Stromal cell of bone marrow (primary cell): ENCODE measurements around the gene CCT8.

Experiments used
- DNase-seq: peaks from one replicate; pipeline ENCODE4 v3.0.0-alpha.2; 2012; ENCODE audit warnings: low read depth

CCT8 gene

DNA sequence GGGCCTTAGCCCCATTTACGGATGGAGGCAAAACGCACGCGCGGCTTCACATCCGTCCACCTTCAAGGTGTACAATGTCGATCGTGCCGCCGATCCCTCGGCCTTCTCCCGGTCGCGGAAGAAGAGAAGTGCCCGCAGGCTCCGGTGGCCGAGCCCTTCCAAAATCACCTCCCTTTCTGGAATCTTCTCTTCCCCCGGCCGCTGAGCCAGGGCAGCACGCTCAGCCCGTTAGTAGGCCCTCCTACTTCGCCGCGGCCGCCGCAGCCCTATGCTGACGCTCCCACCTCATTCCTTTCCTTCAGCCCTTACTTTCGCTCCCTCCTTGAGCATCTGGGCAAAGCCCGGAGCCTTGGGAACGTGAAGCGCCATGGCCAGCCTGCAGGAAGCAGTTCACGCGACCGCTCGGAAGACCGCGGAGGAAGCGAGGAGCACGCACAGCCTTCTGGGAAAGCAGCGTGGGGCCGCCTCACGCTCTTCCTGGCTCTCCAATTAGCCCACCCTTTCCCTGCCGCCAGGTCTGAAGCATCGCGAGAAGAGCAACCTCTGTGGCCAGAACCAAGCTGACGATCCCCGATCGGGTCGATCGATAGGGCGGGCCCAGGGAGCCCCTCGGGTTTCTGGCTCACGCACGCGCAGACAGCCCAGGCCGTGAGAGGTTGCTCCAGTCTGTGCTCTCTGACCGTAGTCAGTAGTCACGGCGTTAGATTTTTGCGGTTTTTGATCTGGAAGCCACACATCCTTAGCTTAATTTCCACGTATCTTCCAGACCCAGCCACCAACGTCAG, at the start of gene CCT8:
Gene CCT8, minus strand, starts transcription at position 427 of the 785 bp plus-strand sequence. Its CDS starts 58 bp downstream, at position 369.
- peak; percentile 100 for DNase-seq

DNA sequence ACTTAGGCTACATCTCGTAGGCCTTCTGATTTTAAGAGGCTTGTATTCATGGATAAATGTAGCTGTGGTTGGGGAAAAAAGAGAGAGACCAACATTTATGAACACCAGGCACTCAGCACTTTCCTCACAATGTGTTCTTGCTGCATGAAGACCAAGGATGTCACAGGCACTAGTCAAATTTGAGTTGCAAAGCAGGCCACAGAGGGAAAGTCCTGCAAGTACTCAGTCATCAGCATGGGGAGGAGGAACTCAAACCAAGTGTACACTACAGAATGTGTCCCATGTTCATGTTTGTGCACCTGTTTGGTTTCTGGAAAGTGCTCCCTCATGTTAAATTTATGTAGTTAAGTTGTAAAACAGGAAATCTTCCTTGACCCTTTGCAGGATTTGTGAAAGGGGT, 48.3 kb upstream of the CCT8 start:
- no peak for DNase-seq

DNA sequence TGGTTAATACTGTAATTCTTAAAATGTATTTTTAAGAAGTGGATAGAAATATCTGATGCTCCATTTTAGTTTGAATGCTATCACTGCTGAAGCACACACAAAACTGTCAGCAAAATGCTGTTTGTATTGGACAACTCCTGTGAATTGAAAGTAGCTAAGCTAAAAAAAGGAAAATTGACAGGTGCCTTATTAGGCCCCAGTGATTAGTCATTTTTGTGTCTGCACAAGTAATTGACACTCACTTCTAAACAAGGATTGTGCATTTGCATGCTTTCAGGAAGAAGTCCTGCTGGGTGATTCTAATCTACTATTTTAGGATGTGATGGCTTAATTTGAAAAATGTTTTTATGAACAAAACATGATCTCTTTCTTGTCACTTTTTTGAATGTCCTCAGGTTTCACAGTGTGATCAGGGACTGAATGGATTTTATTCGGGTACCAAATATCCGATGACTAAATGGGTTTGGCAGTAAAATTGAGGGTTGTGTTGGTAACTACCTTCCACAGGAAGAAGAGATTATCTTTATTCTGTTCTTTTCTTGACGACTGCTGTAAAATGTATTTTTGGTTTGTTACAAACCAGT, 44.0 kb upstream of the CCT8 start:
- no peak for DNase-seq

GRCh38 chr21:29115899-29116298, 42.5 kb upstream of the CCT8 start:
- no peak for DNase-seq

GRCh38 chr21:29114765-29115500, 41.5 kb upstream of the CCT8 start:
- no peak for DNase-seq

DNA sequence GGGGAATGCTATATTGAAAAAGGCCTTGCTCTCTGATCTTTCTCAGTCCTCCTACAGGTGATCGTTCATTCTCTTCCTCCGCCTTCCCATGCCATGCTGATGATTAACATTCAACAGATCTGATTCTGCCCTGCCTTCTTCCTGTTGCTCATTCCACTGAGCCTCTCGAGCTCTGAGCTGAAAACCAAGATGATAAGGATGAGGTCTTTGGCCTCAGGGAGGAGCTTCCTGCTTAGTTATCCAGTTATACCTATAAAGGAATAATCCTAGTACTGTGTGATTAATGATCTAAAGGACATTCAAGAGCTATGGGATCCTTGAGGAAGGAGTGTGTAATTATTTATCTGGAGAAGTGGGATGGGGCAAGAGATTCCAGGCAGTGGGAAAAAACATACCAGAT, 31.8 kb upstream of the CCT8 start:
- no peak for DNase-seq

GRCh38 chr21:29104239-29104708, 30.8 kb upstream of the CCT8 start:
- DNase-seq, result no peak

GRCh38 chr21:29102791-29103257, 29.4 kb upstream of the CCT8 start:
- no peak for DNase-seq

DNA sequence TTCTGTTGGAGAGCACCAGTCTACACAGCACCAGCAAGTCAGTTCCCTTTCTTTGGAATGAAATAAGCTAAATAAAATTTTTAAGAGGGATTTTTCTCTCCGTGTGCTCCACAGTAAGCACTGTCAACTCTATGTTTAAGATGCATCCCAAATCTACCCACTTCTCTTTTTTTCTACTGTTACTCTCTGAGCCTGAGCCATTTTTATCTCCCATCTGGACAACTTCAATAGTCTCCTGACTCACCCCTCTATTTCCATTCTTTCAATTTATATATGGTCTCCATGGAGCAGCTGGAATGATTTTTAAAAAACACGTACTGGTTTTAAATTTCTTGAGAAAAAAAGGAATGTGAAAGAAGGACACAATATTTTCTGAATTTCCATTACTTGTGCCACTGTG, 24.7 kb upstream of the CCT8 start:
- no peak for DNase-seq

DNA sequence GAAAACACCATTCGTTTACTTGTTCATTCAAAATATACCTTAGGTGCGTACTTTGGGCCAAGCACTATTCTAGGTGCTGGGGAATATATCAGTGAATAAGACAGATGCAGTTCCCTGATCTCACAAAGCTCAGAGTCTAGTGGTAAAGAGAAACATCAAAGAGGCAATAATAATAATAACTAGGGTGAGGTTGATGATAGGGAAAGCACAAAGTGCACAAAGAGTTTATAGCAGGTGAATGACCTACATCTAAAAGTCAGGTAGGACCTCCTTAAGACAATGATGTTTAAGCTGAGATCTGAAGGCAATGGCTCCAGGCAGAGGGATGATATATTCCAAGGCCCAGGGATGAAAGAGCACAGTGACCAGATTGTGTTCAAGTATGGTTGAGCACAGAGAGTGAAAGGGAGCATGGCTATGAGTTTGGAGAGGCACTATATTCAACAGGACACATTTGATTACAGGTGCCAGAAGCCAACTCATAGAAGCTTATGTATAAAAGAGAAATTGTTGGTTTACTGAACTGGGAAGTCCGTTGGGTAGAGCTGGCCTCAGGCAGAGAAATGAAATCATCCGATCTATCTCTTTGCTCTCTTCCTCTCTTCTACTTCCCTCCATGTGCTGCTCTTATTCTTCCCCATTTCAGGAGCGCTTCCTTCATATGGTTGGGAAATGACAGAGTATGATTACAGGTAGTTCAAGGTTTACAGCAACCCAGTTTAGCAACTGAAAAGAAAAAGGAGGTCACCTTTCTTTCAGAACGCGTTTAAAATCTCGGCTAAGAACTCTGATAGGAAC, 23.0 kb upstream of the CCT8 start:
- DNase-seq, result no peak

DNA sequence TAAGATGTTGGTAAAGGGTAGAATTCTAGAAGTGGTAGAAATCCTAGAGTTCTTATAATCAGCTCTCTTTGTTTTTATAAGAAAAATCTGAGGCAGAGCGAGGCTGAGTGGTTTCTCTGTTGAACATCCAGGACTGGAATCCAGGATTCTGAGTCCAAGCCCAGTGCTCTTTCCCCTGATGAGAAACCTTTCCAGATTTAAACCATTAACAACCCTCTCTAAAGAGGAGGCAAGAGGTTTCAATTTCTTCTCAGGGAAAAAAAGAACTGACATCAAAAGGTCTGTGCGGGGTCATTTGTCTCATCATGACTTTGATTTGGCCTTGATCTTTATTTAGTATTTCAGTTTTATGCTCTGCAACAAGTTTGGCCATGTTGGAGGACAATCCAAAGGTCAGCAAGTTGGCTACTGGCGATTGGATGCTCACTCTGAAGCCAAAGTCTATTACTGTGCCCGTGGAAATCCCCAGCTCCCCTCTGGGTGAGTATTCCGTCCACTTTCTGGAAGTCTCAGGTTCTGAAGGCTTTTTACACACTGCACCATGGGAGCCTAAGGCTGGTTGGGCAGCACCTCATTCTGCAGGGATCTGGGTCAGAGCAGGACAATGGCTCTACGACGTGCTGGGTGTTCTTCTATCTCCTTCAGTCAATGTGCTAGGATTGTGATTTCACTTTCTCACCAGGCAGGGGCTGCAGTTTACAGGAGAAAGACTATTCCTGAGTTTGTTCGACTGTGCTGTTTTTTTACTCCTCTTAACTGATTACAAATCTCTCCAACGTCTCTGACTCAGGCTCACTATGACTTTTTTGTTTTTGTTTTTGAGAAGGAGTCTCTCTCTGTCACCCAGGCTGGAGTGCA, 18.9 kb upstream of the CCT8 start:
- no peak for DNase-seq

GRCh38 chr21:29091033-29091432, 17.6 kb upstream of the CCT8 start:
- peak; percentile 44 for DNase-seq

DNA sequence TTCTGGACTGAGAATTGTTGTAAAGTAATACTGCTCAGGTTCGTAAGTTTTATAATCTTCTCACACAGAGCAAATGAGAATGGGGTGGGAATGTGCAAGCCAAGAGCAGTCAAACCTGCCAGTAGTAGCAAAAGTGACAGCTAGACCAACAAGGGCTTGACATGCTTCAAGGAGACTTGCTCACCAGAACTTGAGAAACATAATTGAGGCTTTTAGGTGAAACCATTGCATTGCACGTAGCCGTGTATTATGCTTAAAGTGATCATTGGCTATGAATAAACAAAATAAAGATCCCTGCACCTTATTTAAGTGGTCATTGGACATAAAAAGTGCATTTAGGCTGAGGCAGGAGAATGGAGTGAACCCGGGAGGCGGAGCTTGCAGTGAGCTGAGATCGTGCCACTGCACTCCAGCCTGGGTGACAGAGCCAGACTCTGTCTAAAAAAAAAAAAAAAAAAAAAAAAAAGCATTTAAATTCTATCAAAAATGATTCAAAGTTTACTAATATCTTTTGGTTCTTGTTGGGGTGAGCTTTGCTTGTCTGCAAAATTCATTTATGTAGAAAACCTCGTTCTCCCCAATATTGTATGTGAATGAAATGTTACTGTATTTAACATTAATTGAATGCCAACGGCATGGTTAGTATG, 11.8 kb upstream of the CCT8 start:
- DNase-seq, result no peak

- no peak for DNase-seq
Observed at GRCh38 chr21:29084372-29084771, 10.9 kb upstream of the CCT8 start.

DNA sequence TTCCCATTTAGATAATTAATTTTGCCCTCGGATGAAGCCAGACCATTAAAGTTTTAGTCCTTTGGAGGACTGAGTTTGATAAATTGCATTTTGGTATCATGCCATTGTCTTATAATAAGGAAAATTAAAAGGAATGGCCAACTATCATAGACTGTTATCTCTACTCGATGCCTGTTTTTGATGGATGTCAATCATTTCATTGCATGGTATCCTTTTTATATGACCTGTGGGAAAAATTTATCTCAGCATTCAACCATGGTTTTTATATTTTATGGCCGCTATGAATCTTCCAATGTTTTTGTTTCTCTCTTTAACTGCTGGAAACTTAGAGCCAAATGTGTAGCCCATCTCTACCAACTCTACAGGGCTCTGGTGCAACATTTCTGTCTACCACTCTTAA, 9.9 kb upstream of the CCT8 start:
- no peak for DNase-seq

DNA sequence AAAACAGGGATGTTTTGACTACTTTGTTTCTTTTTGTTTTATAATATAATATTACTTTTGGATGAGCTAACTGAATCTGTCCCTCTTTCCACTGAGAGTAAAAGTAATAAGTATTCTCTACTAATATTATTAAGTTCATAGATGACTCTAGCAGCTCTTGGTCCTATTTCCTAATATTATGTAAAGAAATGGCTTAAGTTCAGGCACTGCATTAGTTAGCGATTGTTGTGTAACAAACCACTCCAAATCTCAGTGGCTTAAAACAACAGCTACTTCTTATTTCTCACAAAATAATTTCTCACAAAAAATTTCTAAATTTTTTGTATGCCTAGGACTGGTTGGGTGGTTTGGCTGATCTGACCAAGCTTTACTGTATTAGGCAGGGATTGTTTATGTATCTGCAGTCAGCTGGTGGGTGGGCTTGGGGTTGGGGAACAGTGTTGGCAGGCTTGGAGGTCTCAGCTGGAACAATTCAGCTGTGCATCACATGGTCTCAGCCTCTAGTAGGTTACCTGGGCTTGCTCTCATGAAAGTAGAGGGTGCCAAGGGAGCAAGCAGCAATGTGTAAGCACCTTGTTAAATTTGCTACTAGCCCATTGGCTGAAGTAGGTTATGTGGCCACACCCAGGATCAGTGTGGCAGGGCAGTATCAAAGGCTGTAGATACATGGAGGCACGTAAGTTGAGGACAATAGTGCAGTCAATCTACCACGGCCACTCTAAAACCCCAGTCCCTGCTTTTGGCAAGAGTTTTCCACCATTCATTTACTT, 8.8 kb upstream of the CCT8 start:
- DNase-seq, result no peak

- DNase-seq, result no peak
Observed at GRCh38 chr21:29080454-29080941, 7.0 kb upstream of the CCT8 start.

DNA sequence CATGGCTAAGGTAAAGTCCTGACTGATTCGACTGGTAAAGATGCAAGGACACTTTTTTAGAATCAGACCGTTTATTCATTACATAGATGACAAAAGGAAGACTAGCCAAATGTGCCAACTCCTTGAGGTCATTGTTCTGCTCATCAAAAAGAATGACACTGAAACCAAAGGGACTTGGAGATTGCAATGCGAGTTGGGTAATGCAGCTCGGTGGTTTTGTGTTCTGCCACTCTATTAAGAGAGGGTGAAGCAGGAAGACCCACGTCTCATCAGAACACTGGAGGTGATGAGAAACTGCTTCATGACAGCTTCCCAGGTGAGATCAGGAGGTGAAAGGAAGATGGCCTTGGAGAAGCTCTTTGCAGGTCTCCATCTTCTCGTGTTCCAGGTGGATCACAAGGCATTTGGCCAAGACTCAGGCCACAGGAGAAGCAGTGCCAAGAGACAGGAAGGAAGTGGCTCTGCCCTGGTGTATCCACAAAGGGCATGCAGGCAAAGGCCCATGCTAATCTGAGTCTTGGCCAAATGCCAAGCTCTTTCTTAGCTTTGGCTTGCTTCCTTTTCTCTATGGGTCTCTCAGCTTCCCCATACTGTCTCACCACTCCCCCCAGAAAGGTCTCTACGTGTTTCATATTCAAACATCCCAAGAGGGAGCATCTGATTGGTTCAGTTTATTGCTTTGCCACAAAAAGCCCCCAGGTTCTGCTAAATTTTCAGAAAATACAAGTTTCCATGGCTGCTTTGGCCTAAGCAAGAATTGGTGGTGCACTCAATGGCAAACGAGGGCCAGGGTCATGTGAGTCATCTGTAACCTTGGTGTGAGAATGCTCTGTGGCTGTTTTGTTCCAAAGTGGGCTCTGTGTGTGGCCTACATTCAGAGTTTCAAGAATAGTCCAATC, 5.7 kb upstream of the CCT8 start:
- DNase-seq, result no peak
